CD4-positive, alpha-beta T cell (primary cell): ENCODE data around the gene TESMIN. TPM values are rescaled to one million over a fixed set of nuclear protein-coding genes. Genes with fewer than 3 reads are reported as not detected.

Experiments
- ATAC-seq: fragments of 200-7000 bp; cut with Tn5 transposase; one replicate; pipeline ENCODE4 v1.10.0; 2022; ENCODE audit warnings: mild to moderate bottlenecking; ENCODE audit not compliant: poor library complexity
- CTCF ChIA-PET: fragments of 350-600 bp; sonication (Branson Sonifier 250); formaldehyde crosslinking; loops from one replicate; lab custom pipeline; 2021; ENCODE audit warnings: antibody characterized with exemption, inconsistent platforms; lab: Charles Lee
- POLR2A ChIA-PET: fragments of 350-600 bp; sonication (Branson Sonifier 250); formaldehyde crosslinking; loops from one replicate; lab custom pipeline; 2021; ENCODE audit warnings: antibody characterized with exemption, inconsistent platforms; lab: Charles Lee
- DNase-seq, 14 experiments: peaks; one replicate each; pipeline ENCODE4 v3.0.0-alpha.2; 2013 to 2020; ENCODE audit warnings: mixed read lengths in 2 of 14
- H3K27ac ChIP-seq, 2 donors: one replicate each; pipeline versions ENCODE4 v1.5.1 to v1.7.0; 2013; ENCODE audit warnings: low read length in 2 of 2, low read depth in 1 of 2, mild to moderate bottlenecking in 1 of 2
- H3K27me3 ChIP-seq, 2 experiments: 1 replicate in 1 of 2; 2 replicates in 1 of 2; pipeline versions ENCODE4 v1.6.1 to v1.7.0; 2013; ENCODE audit warnings: low read length in 2 of 2, control low read depth in 1 of 2, mild to moderate bottlenecking in 1 of 2, moderate library complexity in 1 of 2; ENCODE audit not compliant: insufficient read depth in 2 of 2, control insufficient read depth in 1 of 2
- H3K36me3 ChIP-seq: one replicate; pipeline ENCODE4 v1.6.1; 2013; ENCODE audit warnings: low read length, control low read depth; ENCODE audit not compliant: insufficient read depth
- H3K4me1 ChIP-seq: one replicate; pipeline ENCODE4 v1.6.1; 2013; ENCODE audit warnings: low read length, control low read depth; ENCODE audit not compliant: insufficient read depth
- H3K4me3 ChIP-seq: one replicate; pipeline ENCODE4 v1.5.1; 2013; ENCODE audit warnings: mild to moderate bottlenecking, low read length, moderate library complexity
- H3K9me3 ChIP-seq, 2 experiments: 1 replicate in 1 of 2; 2 replicates in 1 of 2; pipeline versions ENCODE4 v1.6.1 to v1.7.0; 2013; ENCODE audit warnings: low read length in 2 of 2, mild to moderate bottlenecking in 2 of 2, control low read depth in 1 of 2, moderate library complexity in 1 of 2; ENCODE audit not compliant: control insufficient read depth in 1 of 2, insufficient read depth in 1 of 2
- H3K27ac Mint-ChIP-seq: one replicate; pipeline ENCODE4 v1.8.0; 2020; ENCODE audit warnings: mixed read lengths
- H3K27me3 Mint-ChIP-seq: one replicate; pipeline ENCODE4 v1.8.0; 2021; ENCODE audit warnings: mixed read lengths
- H3K36me3 Mint-ChIP-seq: one replicate; pipeline ENCODE4 v1.8.0; 2021; ENCODE audit warnings: low read depth, mixed read lengths
- H3K4me1 Mint-ChIP-seq: one replicate; pipeline ENCODE4 v1.8.0; 2021; ENCODE audit warnings: low read depth, mixed read lengths
- H3K4me3 Mint-ChIP-seq: one replicate; pipeline ENCODE4 v1.8.0; 2020; ENCODE audit warnings: mild to moderate bottlenecking, mixed read lengths
- H3K9me3 Mint-ChIP-seq: one replicate; pipeline ENCODE4 v1.8.0; 2020; ENCODE audit warnings: mixed read lengths
- intact Hi-C, 2 experiments: fragments of 100-400 bp; cut with DNase I in 1 of 2; cut with micrococcal nuclease in 1 of 2; formaldehyde crosslinking; loops; one replicate each; pipeline versions ENCODE4 v1.15.1 to v1.9.0; 2023 to 2025; cut with DNase I, micrococcal nuclease
- total RNA-seq, 174 experiments: library from RNA in 2 of 174; stranded (reverse) in 2 of 174; gene quantifications; one replicate each; pipeline ENCODE4 v1.2.3 and lab custom pipeline; 2021 to 2026
- TF ChIP-seq, protein P1 (sequence below): fragments of 200-600 bp; IDR thresholded peaks from one replicate; pipeline ENCODE4 v1.8.0; 2022; ENCODE audit warnings: antibody characterized with exemption, mild to moderate bottlenecking

Gene TESMIN
- total RNA-seq, 2 experiments from 2014 or later = 3.7 to 4.3 TPM

DNA sequence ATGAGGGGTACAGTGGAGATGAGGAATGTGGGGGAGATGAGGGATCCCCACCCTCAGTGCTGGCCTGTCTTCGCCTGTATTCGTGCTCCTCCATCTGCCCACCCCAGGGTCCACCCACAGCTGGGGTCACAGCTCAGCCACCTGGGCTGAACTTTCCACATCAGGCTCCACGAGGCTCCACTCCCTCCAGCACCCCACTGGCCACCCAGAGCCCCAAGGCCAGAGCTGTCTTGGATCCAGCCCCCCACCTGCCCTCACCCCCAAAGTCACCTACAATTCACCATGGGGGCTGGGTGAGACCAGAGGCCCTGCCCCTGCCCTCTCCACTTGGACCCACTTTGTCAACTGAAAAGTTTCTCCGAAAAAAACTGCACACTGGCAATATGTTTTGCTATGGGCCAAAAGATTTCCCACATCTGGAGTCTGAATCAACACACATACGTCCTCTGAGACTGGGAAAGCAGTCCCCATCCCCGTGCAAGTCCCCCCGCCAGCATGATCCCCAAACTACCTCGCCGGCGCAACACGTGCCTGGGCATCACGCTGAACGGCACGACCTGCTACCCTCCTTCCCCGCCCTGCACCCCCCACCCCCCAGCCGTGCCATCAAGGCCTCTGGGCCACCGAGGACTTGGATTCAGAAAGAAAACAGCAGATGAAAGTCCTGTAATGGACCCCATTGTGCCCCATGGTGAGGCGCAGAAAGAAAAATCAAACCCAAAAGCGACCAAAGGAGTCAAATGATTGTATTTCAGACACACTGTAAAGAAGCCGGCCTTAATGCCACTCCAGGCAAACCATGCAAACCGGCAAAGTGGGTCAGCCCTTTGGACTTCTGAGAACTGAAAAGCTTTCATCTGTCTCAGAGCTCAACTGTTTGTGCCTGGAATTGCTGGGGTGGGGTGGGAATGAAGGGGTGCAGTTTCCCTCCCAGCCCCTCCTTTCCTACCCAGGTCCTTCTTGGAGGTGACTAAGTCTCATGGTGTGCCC, 83.5 kb downstream of the TESMIN start:
- Mint-ChIP-seq H3K9me3 (no peaks in the 10 kb centered on the region), H3K27ac (no peak overlapping the region), H3K36me3 (no peaks in the 10 kb centered on the region), H3K4me1 (no peaks in the 10 kb centered on the region), H3K4me3 (no peak overlapping the region), H3K27me3 (no peaks in the 10 kb centered on the region)
- ATAC-seq (no peak), DNase-seq (peak in 1 of 14 experiments; percentile 6)
- H3K36me3 ChIP-seq = no peaks in the 10 kb centered on the region
- H3K27me3 ChIP-seq = no peaks in the 10 kb centered on the region
- H3K9me3 ChIP-seq = no peaks in the 10 kb centered on the region
- POLR2A ChIA-PET = interaction anchor here (0.6 kb wide), 1 partner anchor 33 kb away, joined by 3 read pairs; no protein-coding TSS in a partner anchor
- TF ChIP-seq, protein P1, sequence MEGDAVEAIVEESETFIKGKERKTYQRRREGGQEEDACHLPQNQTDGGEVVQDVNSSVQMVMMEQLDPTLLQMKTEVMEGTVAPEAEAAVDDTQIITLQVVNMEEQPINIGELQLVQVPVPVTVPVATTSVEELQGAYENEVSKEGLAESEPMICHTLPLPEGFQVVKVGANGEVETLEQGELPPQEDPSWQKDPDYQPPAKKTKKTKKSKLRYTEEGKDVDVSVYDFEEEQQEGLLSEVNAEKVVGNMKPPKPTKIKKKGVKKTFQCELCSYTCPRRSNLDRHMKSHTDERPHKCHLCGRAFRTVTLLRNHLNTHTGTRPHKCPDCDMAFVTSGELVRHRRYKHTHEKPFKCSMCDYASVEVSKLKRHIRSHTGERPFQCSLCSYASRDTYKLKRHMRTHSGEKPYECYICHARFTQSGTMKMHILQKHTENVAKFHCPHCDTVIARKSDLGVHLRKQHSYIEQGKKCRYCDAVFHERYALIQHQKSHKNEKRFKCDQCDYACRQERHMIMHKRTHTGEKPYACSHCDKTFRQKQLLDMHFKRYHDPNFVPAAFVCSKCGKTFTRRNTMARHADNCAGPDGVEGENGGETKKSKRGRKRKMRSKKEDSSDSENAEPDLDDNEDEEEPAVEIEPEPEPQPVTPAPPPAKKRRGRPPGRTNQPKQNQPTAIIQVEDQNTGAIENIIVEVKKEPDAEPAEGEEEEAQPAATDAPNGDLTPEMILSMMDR = no peak
- H3K4me3 ChIP-seq = no peak overlapping the region
- H3K4me1 ChIP-seq = no peaks in the 10 kb centered on the region
- CTCF ChIA-PET = no interaction called here
- intact Hi-C loops = no loop called here
- no peak overlapping the region for H3K27ac ChIP-seq

DNA sequence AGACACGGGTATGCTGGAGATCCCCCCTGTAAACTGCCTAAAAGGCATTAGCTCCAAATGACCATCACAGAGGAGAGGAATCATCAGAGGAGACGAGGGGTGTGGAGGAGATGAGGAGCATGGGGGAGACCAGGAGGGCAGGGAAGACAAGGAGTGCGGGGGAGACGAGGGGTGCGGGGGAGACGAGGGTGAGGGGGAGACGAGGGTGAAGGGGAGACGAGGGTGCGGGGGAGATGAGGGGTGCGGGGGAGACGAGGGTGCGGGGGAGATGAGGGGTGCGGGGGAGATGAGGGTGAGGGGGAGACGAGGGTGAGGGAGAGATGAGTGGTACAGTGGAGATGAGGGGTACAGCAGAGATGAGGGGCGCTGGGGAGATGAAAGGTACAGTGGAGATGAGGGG, 84.5 kb downstream of the TESMIN start:
- no peaks in the 10 kb centered on the region for H3K36me3 Mint-ChIP-seq
- CTCF ChIA-PET = no interaction called here
- TF ChIP-seq, protein P1 = no peak
- no peak overlapping the region for H3K27ac Mint-ChIP-seq
- Histone ChIP-seq H3K36me3 (no peaks in the 10 kb centered on the region), H3K4me3 (no peak overlapping the region), H3K27ac (no peak overlapping the region), H3K27me3 (no peaks in the 10 kb centered on the region), H3K9me3 (peaks cover 0 to 2% of the 10 kb centered on the region in 2 experiments), H3K4me1 (no peaks in the 10 kb centered on the region)
- H3K27me3 Mint-ChIP-seq = no peaks in the 10 kb centered on the region
- intact Hi-C loops = no loop called here
- DNase-seq (peak in 1 of 14 experiments; percentile 37), ATAC-seq (no peak)
- no peak overlapping the region for H3K4me3 Mint-ChIP-seq
- H3K9me3 Mint-ChIP-seq = no peaks in the 10 kb centered on the region
- POLR2A ChIA-PET = interaction anchor here (0.6 kb wide), 1 partner anchor 34 kb away, joined by 3 read pairs; no protein-coding TSS in a partner anchor
- H3K4me1 Mint-ChIP-seq = no peaks in the 10 kb centered on the region

DNA sequence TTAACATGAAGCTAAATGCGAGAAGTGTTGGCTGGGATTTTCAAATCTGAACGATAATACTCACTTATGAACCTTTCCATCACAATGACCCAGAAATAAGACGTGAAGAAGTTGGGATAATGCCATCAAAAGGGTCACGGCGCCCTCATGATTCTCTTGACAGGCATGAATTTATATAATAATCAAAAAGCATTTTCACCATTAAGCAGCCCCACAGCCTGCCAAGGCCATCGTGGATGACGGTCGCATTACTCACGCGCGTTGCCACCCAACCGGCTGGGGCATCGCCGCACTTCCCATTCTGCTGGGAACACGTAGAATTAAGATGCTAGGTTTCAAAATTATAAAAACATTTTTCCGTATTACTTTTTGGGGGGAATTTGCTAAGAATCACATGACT, 85.9 kb downstream of the TESMIN start:
- ChIA-PET POLR2A (no interaction called here), CTCF (no interaction called here)
- Mint-ChIP-seq H3K4me1 (no peaks in the 10 kb centered on the region), H3K4me3 (no peak overlapping the region), H3K9me3 (no peaks in the 10 kb centered on the region), H3K27me3 (no peaks in the 10 kb centered on the region), H3K36me3 (no peaks in the 10 kb centered on the region), H3K27ac (no peak overlapping the region)
- ATAC-seq (no peak), DNase-seq (no peak)
- Histone ChIP-seq H3K27me3 (peaks cover 0 to 2% of the 10 kb centered on the region in 2 experiments), H3K4me3 (no peak overlapping the region), H3K27ac (no peak overlapping the region), H3K36me3 (no peaks in the 10 kb centered on the region), H3K9me3 (peaks cover 0 to 5% of the 10 kb centered on the region in 2 experiments), H3K4me1 (no peaks in the 10 kb centered on the region)
- intact Hi-C loops = no loop called here
- TF ChIP-seq, protein P1 = no peak
